HG03175 (cell line): ENCODE data around the gene LYL1.

ENCODE experiments used
- ATAC-seq: cut with Tn5 transposase; IDR thresholded peaks from one replicate; pipeline ENCODE4 v1.9.1; 2021; ENCODE audit warnings: mild to moderate bottlenecking, moderate library complexity; ENCODE audit not compliant: unreplicated experiment

LYL1 gene

GRCh38 chr19:13130886-13131490, 28.3 kb upstream of the LYL1 start:
- no peak for ATAC-seq

- no peak for ATAC-seq
These were observed 26.7 kb upstream of the LYL1 start for GRCh38 chr19:13129384-13129783.

- ATAC-seq: no peak
These were observed 25.9 kb upstream of the LYL1 start for GRCh38 chr19:13128583-13128982.

- no peak for ATAC-seq
These were observed 25.3 kb upstream of the LYL1 start for GRCh38 chr19:13127811-13128575.

GRCh38 chr19:13127051-13127450, 24.4 kb upstream of the LYL1 start:
- no peak for ATAC-seq

DNA sequence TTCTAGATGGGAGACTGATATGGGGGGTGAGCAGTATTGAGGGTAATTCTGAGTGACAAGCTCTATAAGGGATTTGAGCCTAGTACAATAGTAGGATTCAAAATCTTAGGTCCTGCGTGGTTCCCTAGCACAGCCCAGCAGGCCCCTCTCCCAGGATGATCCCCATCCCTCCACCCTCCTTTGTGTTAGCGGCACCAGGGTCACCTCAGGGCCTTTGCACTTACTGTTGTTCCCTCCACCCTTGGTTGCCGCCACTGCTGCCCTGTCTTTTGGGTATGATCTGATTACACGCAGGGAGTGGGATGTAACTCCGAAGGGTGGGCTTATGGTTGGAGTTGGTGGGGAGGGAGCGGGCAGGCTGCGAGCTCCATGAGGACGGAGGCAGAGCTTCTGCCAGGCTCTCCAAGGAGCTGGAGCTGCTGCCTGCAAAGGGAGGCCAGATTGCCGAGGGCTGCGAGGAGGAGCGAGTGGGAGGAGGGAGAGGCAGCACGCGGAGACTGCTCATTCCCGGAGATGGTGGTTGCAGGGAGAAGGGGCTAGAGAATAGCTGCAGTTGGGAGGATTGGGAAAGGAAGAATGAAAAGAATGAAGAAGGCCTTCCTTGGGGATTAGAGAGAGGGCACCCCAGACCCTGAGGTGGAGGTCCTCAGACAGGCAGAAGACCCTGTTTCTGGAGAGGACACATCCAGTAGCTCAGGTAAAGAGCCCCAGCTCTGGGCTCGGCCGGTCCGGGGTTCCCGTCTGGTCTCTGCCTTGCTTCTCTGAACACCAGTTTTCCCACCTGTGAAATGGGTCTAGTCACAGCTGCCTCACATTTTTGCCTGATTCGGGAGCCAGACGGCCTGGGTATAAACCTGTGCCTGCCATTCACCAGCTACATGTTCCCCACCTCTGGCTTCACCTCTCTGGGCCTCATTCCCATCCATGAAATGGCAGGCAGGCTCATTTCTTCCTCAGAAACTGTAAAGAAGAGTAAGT, 20.6 kb upstream of the LYL1 start:
- ATAC-seq: no peak

DNA sequence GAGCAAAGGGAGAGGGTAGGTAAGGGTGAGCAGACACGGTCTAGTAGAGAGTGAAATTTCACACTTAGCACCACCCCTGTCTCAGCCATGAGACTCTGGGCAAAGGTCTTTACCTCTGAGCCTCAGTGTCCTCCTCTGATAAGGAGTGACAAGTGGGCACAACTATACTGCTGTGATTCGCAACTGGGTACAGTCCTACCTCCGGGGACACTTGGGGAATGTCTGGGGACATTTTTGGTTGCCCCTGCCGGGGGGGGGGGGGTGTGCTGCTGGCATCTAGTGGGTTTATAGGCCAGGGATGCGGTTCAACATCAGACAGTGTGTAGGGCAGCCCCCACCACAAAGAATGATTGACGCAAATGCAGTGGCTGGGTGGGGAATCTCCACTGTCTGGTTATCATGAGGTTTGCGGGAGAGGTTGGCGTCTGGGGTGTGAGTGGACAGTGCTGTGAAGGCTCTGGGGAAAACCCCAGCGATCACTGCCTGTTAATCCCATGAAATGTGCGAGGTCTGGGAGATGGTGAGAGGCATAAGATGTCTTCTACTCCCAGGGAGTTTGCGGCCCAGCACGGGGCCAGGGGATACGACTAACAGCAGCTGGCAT, 19.7 kb upstream of the LYL1 start:
- ATAC-seq: no peak

DNA sequence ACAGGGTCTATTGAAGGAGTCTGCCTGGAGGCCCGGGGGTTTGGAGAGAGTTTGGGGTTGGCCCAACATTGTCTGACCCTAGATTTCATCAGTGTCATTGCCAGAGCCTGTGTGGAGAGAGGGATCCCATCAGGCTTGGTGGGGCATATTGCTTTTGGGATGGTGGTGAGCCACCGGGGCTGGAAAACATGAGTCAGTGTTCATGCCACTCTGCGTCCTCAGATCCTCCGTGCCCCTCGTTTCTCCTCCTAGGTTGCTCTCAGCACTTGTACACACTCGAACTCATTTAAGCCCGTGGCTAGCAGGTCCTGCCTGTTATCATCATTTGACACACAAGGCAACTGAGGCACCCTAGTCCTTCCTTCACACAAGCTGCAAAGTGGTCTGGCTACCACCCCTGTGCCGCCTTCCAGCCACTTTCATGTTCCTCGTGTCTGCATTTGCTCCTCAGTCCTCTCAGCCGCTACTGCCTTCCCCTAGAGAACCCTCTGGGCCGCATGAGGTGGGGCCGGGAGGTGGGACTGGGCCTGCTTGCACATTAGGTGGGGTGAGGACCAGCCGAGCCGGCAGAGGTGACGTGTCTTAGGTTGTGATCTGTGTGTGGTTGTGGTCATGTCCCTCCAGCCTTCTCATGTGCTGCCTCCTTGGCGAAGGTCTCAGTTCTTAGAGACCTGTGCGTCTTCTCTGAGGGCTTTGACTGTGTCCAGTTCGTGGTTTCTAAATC, 19.1 kb upstream of the LYL1 start:
- no peak for ATAC-seq

DNA sequence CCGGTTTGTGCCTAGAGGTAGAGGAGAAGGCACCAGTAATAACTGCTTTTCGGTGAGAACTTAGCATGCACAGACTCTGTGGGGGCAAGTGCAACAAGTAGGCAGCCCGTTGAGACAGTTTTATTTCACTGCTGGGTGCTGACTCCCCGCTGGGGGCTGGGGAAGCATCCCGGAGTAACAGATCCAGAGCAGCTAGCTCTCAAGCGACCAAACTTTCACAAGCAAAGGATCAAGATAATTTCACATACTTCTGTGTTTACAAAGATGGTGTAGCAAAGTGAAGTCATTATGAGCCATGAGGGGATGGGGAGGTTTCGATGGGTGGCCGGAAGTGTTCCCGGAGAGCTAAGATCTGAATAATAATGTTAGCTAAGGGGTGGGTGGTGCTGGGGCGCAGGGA, 18.2 kb upstream of the LYL1 start:
- no peak for ATAC-seq

- ATAC-seq: no peak
These were observed 17.4 kb upstream of the LYL1 start for GRCh38 chr19:13120031-13120430.

DNA sequence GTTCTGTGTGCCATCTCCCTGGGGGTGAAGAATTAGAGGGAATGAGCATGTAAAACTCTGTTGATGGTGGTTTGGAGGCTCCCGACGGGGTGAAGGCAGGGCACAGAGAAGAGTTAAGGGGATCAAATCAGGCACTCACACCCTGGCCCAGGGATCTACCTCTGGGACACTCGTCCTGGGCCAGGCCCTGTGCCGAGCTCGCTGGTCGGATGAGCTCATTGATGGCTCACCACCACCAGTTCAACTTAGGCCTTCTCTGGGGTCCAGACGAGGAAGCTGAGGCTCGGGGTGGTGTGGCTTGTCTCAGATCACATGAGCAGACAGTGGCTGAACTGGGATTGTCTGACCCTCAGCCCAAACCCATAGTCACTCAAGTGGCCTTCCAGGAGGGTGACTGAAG, 17.0 kb upstream of the LYL1 start:
- no peak for ATAC-seq

GRCh38 chr19:13118424-13119193, 16.0 kb upstream of the LYL1 start:
- ATAC-seq: peak; percentile 11

- peak; percentile 67 for ATAC-seq
These were observed 15.2 kb upstream of the LYL1 start, which contains the start of gene NACC1 for GRCh38 chr19:13117772-13118423. Gene NACC1 (plus strand): TSS chr19:13118264. CDS start chr19:13135208, 16,944 bp downstream.

GRCh38 chr19:13117176-13117771, 14.6 kb upstream of the LYL1 start:
- peak; percentile 13 for ATAC-seq

- ATAC-seq: peak; percentile 48
These were observed 13.9 kb upstream of the LYL1 start, which contains the start of gene TRMT1 for GRCh38 chr19:13116282-13117175. Gene TRMT1 (minus strand): TSS chr19:13116740. CDS start chr19:13116399, 341 bp downstream.

DNA sequence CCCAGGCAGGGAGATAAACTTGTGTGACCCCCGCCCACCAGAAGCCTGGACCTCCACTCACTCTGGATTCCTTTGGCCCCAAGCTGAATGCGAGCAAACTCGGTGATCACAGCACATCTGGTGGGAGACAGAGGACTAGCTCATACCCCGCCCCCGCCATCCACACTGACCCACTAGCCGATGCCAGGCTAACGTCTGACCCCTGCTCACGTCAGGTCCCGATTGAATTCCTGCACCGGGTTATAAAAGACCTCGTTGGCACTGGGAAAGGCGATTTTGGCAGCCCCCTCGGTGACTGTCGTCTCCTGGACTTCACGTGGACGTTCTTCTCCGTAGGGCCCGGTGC, 13.3 kb upstream of the LYL1 start:
- ATAC-seq: no peak

DNA sequence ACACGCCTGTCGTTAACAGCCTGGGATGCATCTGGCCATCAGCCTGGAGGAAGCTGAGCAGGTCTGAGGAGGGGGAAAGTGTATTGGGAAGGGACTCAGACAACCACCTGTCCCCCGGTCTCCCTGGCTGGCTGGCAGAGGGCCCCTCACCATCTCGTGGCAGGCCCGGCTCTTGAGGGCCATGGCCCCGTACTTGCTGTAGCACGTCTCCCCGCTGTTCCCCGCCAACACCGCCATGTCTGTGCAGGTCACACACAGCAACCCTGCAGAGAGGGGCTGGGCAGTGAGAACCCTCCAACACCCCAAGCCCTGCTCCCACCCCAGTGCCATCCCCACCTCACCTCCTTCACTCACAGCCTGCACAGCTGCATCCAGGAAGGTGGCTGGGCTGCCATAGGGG, 9.9 kb upstream of the LYL1 start:
- no peak for ATAC-seq
